ENCODE results near the gene SMCO3.

The SMCO3 gene

DNA sequence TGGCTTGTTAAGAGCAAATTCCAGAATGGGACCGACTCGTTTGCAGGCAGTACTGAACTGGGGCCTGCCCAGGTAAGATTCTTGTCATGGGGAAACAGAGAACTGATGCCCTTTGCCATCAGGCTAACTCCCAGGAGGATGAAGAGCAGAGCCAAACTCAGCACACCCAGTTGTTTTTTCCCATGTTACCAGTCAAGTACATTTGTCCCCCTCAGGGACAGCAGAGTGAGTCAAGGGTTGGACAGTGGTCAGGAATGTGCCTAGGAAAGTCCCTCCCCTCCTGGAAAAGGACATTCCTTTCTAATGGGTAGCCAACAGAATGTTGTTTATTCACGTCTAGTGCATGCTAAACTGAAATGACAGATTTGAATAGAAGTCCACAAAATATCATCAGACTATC is 27.8 kb upstream of the SMCO3 start:
- FAIRE-seq (no peak), DNase-seq (ENCODE audit: insufficient read length, low spot score) (no peak)
- TF ChIP-seq, protein P1, sequence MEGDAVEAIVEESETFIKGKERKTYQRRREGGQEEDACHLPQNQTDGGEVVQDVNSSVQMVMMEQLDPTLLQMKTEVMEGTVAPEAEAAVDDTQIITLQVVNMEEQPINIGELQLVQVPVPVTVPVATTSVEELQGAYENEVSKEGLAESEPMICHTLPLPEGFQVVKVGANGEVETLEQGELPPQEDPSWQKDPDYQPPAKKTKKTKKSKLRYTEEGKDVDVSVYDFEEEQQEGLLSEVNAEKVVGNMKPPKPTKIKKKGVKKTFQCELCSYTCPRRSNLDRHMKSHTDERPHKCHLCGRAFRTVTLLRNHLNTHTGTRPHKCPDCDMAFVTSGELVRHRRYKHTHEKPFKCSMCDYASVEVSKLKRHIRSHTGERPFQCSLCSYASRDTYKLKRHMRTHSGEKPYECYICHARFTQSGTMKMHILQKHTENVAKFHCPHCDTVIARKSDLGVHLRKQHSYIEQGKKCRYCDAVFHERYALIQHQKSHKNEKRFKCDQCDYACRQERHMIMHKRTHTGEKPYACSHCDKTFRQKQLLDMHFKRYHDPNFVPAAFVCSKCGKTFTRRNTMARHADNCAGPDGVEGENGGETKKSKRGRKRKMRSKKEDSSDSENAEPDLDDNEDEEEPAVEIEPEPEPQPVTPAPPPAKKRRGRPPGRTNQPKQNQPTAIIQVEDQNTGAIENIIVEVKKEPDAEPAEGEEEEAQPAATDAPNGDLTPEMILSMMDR (IDR thresholded peaks at IDR 0.05; ENCODE audit: insufficient read depth, missing control alignments): no peak

- TF ChIP-seq, protein P1 (IDR thresholded peaks at IDR 0.05; ENCODE audit: insufficient read depth, missing control alignments): no peak
- DNase-seq (ENCODE audit: insufficient read length, low spot score) (no peak), FAIRE-seq (no peak)
Observed at GRCh38 chr12:14840616-14841015, 26.6 kb upstream of the SMCO3 start.

DNA sequence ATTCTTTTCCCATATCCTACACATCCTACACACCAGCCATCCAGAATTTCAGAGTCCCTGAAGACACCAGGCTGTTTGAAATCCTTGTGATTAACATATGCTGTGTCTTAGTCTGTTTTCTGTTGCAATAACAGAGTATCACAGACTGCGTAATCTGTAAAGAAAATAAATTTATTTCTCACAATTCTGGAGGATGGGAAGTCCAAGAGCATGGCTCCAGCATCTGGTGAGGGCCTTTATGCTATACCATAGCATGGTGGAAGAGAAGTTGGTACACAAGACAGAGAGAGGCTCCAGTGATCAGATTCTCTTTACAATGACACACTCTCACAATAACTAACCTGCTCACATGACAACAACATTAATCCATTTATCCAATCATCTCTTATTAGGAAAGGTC is 25.3 kb upstream of the SMCO3 start:
- no peak for FAIRE-seq
- DNase-seq (ENCODE audit: insufficient read length, low spot score): no peak
- TF ChIP-seq, protein P1 (IDR thresholded peaks at IDR 0.05; ENCODE audit: insufficient read depth, missing control alignments): no peak

DNA sequence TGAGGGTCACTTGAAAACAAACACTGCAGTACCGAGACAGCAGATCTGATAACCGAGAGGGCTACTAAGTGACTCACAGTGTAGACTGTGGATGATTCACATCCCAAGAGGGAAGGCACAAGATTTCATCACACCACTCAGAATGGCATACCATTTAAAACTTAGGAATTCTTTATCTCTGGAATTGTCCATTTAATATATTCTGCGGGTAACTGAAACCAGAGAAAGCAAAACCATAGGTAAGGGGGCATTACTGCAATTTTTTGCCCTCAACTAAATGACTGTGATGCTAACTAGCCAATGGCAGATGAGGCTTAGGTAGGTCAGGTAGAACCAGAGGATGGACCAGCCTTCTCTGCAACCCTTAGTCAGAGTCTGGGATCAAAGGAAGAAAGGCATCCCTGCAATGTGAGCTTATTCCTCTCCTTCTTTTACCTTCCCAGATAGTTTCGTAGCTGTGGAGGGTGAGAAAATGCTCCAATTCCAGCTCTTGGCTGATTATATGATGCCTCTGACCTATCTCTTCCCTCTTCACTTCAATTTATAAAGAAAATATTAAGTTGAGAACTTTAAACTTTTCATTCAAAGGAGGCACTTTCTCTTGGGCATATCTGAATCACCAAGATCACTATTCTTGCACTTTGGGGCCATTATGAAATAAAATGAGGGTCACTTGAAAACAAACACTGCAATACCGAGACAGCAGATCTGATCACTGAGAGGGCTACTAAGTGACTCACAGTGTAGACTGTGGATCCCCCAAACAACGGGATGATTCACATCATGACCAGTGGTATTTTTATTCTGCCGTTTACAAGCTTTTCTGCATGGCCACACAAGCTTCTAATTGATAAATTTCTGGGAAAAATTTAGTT is 22.6 kb upstream of the SMCO3 start:
- DNase-seq (ENCODE audit: insufficient read length, low spot score) (no peak), FAIRE-seq (no peak)
- TF ChIP-seq, protein P1 (IDR thresholded peaks at IDR 0.05; ENCODE audit: insufficient read depth, missing control alignments): no peak

- DNase-seq (ENCODE audit: insufficient read length, low spot score) (no peak), FAIRE-seq (no peak)
- TF ChIP-seq, protein P1 (IDR thresholded peaks at IDR 0.05; ENCODE audit: insufficient read depth, missing control alignments): no peak
Observed at GRCh38 chr12:14834509-14834908, 20.5 kb upstream of the SMCO3 start.

- TF ChIP-seq, protein P1 (IDR thresholded peaks at IDR 0.05; ENCODE audit: insufficient read depth, missing control alignments): no peak
- DNase-seq (ENCODE audit: insufficient read length, low spot score) (no peak), FAIRE-seq (no peak)
Observed at GRCh38 chr12:14833952-14834351, 20.0 kb upstream of the SMCO3 start.

DNA sequence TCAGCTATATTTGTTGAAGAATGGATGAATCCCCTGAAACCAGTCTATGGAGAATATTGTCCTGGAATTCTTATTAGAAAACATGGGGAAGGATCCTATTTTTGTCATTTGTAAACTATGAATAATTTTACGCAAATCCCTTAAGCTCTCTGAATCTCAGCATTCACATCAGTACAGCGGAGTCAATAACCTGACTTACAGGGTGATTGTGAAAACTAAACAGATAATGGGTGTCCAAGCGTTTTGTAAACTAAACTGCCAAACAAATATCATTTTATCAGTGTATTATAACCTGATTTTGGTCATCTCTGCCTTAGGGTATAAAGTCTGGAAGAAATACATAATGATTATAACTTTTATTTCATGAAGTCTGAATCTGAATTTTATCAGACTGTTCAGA is 19.4 kb upstream of the SMCO3 start:
- DNase-seq (ENCODE audit: insufficient read length, low spot score) (no peak), FAIRE-seq (peak; percentile 6)
- TF ChIP-seq, protein P1 (IDR thresholded peaks at IDR 0.05; ENCODE audit: insufficient read depth, missing control alignments): no peak
